ENCODE data around the gene MBD3L5.
"Not testable (repeated sequence)": the region's sequence is repeated elsewhere in the genome, so short reads cannot be mapped to it uniquely, and the experiment has no call there.

The MBD3L5 gene

DNA sequence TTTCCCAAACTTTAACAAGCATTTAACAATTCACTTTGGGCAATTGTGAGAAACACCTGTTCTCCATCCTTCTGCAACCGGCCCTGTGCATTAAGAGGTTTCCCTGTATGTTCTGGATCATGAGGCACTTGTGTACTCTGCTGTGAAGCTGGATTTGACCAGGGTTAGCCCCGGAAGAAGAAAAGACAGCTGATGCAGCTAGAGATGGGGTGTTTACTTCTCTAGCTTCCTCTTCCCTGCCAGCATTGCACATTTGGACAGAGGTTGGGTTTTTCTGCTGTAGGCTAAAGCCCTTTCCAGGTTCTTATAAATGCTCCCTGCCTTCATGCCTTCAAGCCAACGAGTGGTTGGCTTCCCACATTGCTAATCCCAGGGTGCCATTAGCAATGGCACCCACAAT, 30.0 kb upstream of the MBD3L5 start:
- Histone ChIP-seq H3K36me3 (peaks cover 0 to 3% (median 0%) of the 10 kb centered on the region in 11 experiments; a peak in 2 of 22 replicates), H3K4me2 (peak overlapping the region in 7 of 11 experiments; percentile 6 to 94 (median 70); a peak in 11 of 22 replicates), H3K27ac (peak overlapping the region in 5 of 11 experiments; percentile 54 to 92 (median 88); a peak in 9 of 22 replicates), H3K9ac (peak overlapping the region in 4 of 11 experiments; percentile 13 to 75 (median 72); a peak in 5 of 22 replicates), H4K20me1 (no peaks in the 10 kb centered on the region), H3K9me3 (replicated peaks in 1 of 11) (peaks cover 2 to 31% (median 7%) of the 10 kb centered on the region in 11 experiments; a peak in 14 of 22 replicates), H3K4me1 (peaks cover 0 to 70% (median 15%) of the 10 kb centered on the region in 10 experiments; a peak in 13 of 20 replicates), H3K27me3 (no peaks in the 10 kb centered on the region), H3K4me3 (peak overlapping the region in 2 of 10 experiments; percentile 11 to 31; a peak in 1 of 20 replicates)
- TF ChIP-seq Cebpa-rat (IDR thresholded peaks at IDR 0.05), result no peak

DNA sequence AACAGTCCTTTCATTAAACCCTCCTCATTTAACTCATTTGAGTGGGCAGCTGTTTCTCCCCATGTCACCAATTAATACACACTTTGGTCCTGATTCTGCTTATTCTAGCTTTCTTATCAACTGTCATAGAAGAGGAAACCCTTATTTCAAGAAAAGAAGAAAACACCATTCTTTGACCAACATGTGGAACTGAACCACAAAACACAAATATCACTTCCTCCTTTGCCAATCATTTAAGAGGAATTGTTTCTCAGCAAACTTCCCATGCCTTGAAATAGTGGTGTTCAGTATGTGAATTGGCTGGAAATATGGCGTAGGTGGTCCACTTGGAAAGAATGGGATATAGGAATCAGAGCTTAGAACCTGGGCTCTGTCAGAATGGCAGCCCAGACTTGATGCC, 29.6 kb upstream of the MBD3L5 start:
- peak overlapping the region in 7 of 11 experiments; percentile 6 to 94 (median 70); a peak in 11 of 22 replicates for H3K4me2 ChIP-seq
- H3K9me3 ChIP-seq (replicated peaks in 1 of 11), result peaks cover 0 to 26% (median 3%) of the 10 kb centered on the region in 11 experiments; a peak in 9 of 22 replicates
- peak overlapping the region in 4 of 11 experiments; percentile 13 to 75 (median 72); a peak in 5 of 22 replicates for H3K9ac ChIP-seq
- no peak for TF ChIP-seq Cebpa-rat (IDR thresholded peaks at IDR 0.05)
- H3K4me3 ChIP-seq, result peak overlapping the region in 2 of 10 experiments; percentile 11 to 31; a peak in 1 of 20 replicates
- H3K4me1 ChIP-seq, result peaks cover 0 to 70% (median 15%) of the 10 kb centered on the region in 10 experiments; a peak in 13 of 20 replicates
- no peaks in the 10 kb centered on the region for H3K36me3 ChIP-seq
- no peaks in the 10 kb centered on the region for H3K27me3 ChIP-seq
- no peaks in the 10 kb centered on the region for H4K20me1 ChIP-seq
- H3K27ac ChIP-seq, result peak overlapping the region in 5 of 11 experiments; percentile 54 to 92 (median 88); a peak in 9 of 22 replicates

DNA sequence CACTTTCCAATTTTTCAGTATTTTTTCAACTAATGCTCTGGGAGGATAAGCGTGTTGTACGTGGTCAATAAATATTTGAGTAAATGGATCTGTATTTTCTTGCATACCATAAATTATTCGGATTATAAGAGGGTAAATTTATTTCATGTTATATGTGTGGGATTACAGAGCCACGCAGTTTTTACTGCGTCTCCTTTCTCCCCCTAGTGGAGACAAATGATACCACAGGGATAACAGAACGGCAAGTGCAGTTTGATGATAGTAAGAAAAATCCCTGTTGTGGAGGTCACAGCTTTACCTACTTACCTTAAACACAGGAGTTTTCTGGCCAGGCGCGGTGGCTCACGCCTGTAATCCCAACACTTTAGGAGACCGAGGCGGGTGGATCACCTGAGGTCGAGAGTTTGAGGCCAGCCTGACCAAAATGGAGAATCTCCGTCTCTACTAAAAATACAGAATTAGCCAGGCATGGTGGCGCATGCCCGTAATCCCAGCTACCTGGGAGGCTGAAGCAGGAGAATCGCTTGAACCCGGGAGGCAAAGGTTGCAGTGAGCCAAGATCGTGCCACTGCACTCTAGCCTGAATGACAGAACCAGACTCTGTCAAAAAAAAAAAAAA, 26.0 kb upstream of the MBD3L5 start:
- no peak for TF ChIP-seq Cebpa-rat (IDR thresholded peaks at IDR 0.05)
- no peaks in the 10 kb centered on the region for H3K36me3 ChIP-seq
- no peak overlapping the region for H3K9ac ChIP-seq
- H3K27ac ChIP-seq, result no peak overlapping the region
- H3K9me3 ChIP-seq (replicated peaks in 1 of 11), result peaks cover 0 to 4% (median 0%) of the 10 kb centered on the region in 11 experiments; a peak in 3 of 22 replicates
- no peak overlapping the region for H3K4me3 ChIP-seq
- H3K4me1 ChIP-seq, result peaks cover 7 to 51% (median 19%) of the 10 kb centered on the region in 10 experiments
- no peaks in the 10 kb centered on the region for H3K27me3 ChIP-seq
- no peaks in the 10 kb centered on the region for H4K20me1 ChIP-seq
- H3K4me2 ChIP-seq, result no peak overlapping the region

DNA sequence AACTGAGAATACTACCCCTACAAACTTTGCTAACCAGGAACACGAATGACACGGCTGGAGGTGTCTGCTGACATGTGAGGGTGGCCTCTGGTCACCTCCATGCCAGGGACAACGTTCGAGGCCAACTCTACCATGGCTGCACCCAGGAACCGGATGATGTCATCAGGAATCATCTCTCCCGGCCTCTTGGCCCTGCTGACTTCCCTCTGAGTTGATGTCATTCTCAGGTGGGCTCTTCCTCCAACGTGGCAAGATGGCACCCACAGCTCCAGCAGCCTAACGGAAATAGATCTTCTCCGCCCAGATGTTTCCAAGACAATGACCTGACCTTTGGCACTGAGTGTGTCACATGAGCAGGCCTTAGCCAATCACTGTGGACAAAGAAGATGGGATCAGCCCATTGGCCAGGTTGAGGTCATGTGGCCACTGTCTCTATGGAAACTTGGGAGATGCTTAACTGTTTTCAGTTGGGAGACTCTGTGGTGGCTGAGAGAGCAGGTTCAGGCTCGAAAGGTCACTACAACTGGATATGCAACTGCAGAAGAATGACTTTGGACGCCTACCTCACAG, 24.2 kb upstream of the MBD3L5 start:
- Histone ChIP-seq H3K36me3 (no peaks in the 10 kb centered on the region), H3K27ac (no peak overlapping the region), H4K20me1 (no peaks in the 10 kb centered on the region), H3K4me3 (no peak overlapping the region), H3K27me3 (no peaks in the 10 kb centered on the region), H3K4me2 (no peak overlapping the region), H3K4me1 (peaks cover 9 to 38% (median 12%) of the 10 kb centered on the region in 10 experiments), H3K9me3 (replicated peaks in 1 of 11) (peaks cover 0 to 4% (median 0%) of the 10 kb centered on the region in 11 experiments; a peak in 2 of 22 replicates), H3K9ac (no peak overlapping the region)
- TF ChIP-seq Cebpa-rat (IDR thresholded peaks at IDR 0.05), result no peak

DNA sequence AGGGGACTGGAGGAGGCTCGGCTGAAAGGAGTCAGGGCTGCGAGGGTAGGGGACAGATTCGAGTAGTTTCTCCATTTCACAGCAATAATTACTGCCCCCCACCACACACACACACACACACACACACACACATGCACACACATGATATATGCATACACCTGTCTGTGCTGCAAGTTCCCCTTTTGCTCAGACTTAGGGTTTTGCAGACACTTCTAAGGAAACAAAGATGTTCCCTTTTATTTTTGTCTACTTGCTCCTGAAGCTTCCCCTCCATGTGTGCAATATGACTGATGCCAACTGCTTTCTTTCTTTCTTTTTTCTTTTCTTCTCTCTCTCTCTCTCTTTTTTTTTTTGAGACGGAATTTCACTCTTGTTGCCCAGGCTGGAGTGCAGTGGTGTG, 22.5 kb upstream of the MBD3L5 start:
- Histone ChIP-seq H3K4me3 (no peak overlapping the region), H3K27ac (no peak overlapping the region), H4K20me1 (no peaks in the 10 kb centered on the region), H3K4me1 (peaks cover 9 to 24% (median 12%) of the 10 kb centered on the region in 10 experiments), H3K27me3 (no peaks in the 10 kb centered on the region), H3K9ac (no peak overlapping the region), H3K4me2 (0 out of 22 replicates have a peak overlapping the region, but pooled peaks of 2 of the 11 experiments have one; percentile 9 to 37), H3K9me3 (replicated peaks in 1 of 11) (peaks cover 0 to 4% (median 0%) of the 10 kb centered on the region in 11 experiments; a peak in 2 of 22 replicates), H3K36me3 (no peaks in the 10 kb centered on the region)
- TF ChIP-seq Cebpa-rat (IDR thresholded peaks at IDR 0.05), result no peak

DNA sequence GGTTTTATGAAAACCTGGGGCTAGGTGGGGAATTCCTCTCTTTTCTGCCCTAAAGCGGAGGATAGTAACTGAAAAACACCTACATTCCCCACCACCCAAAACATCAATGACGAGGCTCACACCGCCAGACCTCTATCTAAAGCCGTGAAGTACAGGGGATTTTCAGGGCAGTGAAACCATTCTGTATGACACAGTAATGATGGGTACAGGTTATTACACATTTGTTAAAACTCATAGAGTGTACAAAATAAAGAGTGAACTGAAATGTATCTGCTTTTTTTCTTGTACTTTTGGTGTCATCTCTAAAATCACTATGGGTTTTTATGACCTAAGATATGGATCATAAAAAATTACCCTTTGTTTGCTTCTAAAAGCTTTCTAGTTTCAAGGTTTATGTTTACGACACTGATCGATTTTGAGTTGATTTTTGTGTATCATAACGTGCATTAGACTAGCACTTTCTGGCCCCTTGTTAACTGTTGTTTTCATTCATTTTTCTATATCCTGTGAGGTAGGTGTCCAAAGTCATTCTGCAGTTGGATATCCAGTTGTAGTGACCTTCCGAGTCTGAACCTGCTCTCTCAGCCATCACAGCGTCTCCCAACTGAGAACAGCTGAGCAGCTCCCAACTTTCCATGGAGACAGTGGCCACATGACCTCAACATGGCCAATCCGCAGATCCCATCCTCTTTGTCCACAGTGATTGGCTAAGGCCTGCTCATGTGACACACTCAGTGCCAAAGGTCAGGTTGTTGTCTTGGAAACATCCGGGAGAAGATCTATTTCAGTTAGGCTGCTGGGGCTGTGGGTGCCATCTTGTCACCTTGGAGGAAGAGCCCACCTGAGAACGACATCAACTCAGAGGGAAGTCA, 19.4 kb upstream of the MBD3L5 start:
- Histone ChIP-seq H3K4me3 (no peak overlapping the region), H4K20me1 (no peaks in the 10 kb centered on the region), H3K9me3 (replicated peaks in 1 of 11) (peaks cover 0 to 4% (median 0%) of the 10 kb centered on the region in 11 experiments; a peak in 2 of 22 replicates), H3K9ac (no peak overlapping the region), H3K27ac (no peak overlapping the region), H3K36me3 (no peaks in the 10 kb centered on the region), H3K4me2 (no peak overlapping the region), H3K27me3 (no peaks in the 10 kb centered on the region), H3K4me1 (peaks cover 20 to 45% (median 26%) of the 10 kb centered on the region in 10 experiments)
- TF ChIP-seq Cebpa-rat (IDR thresholded peaks at IDR 0.05), result no peak

DNA sequence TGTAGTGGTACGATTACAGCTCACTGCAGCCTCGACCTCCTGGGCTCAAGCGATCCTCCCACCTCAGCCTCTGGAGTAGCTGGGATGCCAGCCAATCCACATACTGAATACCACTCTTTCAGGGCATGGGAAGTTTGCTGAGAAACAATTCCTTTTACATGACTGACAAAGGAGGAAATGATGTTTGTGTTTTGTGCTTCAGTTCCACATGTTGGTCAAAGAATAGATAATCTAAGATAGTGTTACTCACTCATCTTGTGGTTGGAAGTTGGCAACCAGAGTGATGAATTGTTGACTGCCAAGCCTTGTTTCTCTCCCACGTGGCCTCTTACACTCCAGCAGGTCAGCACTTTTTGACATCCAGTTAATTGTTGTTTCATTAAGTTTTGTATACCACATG, 16.7 kb upstream of the MBD3L5 start:
- no peak for TF ChIP-seq Cebpa-rat (IDR thresholded peaks at IDR 0.05)

DNA sequence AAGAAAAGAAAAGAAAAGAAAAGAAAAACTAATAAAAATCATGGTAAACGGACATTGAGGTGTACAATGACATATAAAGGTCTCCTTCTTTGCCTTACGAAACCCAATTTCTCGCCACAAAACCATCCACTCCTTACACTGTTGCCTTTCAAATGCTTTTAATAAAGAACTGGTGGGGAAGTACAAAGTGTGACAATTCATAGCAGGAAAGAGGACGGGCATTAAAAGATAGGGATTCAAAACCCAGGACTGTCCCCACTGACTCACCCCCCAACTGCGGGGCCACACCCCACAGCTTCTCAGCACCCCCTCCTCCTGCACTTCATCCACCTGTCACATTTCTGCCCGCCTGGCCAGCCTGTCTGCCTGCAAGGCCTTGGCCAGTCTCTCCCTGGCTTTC, 11.6 kb upstream of the MBD3L5 start:
- TF ChIP-seq Cebpa-rat (IDR thresholded peaks at IDR 0.05), result no peak
- Histone ChIP-seq H3K36me3 (no peaks in the 10 kb centered on the region), H3K9ac (no peak overlapping the region), H3K4me1 (peaks cover 5 to 14% (median 6%) of the 10 kb centered on the region in 10 experiments; a peak in 19 of 20 replicates), H4K20me1 (no peaks in the 10 kb centered on the region), H3K27me3 (no peaks in the 10 kb centered on the region), H3K4me3 (no peak overlapping the region), H3K27ac (no peak overlapping the region), H3K4me2 (no peak overlapping the region), H3K9me3 (replicated peaks in 1 of 11) (no peaks in the 10 kb centered on the region)

More for the DNA sequence above, 16.7 kb upstream of the MBD3L5 start:
- H3K4me1 ChIP-seq, result peaks cover 20 to 37% (median 26%) of the 10 kb centered on the region in 10 experiments
- 0 out of 22 replicates have a peak overlapping the region, but pooled peaks of 1 of the 11 experiments have one; percentile 14 for H3K9ac ChIP-seq
- H3K27ac ChIP-seq, result peak overlapping the region in 4 of 11 experiments; percentile 46 to 69 (median 60); a peak in 9 of 22 replicates
- H4K20me1 ChIP-seq, result no peaks in the 10 kb centered on the region
- H3K36me3 ChIP-seq, result no peaks in the 10 kb centered on the region
- H3K9me3 ChIP-seq (replicated peaks in 1 of 11), result no peaks in the 10 kb centered on the region; a peak in 1 of 22 replicates
- no peaks in the 10 kb centered on the region for H3K27me3 ChIP-seq
- H3K4me3 ChIP-seq, result no peak overlapping the region
- H3K4me2 ChIP-seq, result peak overlapping the region; percentile 25 to 81 (median 53); a peak in 20 of 22 replicates

DNA sequence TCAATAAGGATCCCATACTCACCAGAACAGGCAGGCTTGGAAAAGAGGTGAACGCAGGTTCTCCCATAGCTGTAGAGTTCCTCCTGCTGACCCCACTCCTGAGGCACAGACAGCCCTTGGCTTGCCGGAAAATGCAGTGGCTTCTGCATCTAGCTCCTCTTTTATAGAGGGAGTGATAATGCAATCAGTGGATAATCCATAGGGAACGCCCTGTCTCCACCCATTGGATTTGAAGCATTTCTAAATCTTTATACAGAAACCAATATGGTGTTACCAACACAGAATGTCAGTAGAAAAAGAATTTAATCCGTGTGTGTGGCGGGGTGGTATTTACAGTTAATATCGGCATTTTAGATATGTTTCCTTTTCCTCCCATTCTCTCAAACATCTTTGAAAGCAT, 9.0 kb upstream of the MBD3L5 start, which contains the start of gene MBD3L2B:
Gene MBD3L2B (minus strand): TSS at position 101 of the 400 bp plus-strand sequence. CDS start 34 bp downstream, at position 67.
- not testable (repeated sequence) for H3K9me3 ChIP-seq (replicated peaks in 1 of 11); H3K36me3 ChIP-seq; H3K9ac ChIP-seq; H3K4me2 ChIP-seq; H3K4me1 ChIP-seq; H3K27ac ChIP-seq; H4K20me1 ChIP-seq; H3K4me3 ChIP-seq; H3K27me3 ChIP-seq

DNA sequence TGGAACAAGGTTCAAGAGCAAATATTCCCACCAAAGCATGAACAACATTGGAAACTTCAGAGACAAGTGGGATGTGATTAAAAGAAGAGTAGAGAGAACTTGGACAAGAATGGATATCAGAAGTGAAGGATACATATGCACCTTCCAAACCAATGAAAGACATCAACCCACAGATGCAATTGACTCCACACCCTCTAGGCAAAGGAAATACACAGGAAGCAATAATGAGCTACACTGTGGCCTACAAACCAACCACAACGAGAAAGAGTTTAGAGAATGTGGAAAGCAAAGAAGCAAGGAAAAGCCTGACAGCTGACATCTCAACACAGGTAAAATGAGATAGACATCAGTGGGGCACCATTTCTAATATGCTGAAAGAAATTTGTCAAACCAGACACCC, 1.6 kb upstream of the MBD3L5 start:
- H3K27ac ChIP-seq; H3K9me3 ChIP-seq (replicated peaks in 1 of 11): not testable (repeated sequence)

DNA sequence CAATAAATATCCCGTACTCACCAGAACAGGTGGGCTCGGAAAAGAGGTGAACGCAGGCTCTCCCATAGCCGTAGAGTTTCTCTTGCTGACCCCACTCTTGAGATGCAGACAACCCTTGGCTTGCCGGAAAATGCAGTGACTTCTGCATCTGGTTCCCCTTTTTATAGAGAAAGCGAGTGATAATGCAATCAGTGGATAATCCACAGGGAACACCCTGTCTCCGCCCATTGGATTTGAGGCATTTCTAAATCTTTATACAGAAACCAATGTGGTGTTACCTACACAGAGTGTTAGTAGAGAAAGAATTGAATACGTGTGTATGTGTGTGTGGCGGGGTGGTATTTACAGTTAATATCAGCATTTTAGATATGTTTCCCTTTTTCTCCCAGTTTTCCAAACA, 9.7 kb downstream of the MBD3L5 start, which contains the start of gene MBD3L4:
Gene MBD3L4 (minus strand): TSS at position 101 of the 400 bp plus-strand sequence. CDS start 35 bp downstream, at position 66.
- not testable (repeated sequence) for H3K4me3 ChIP-seq; H3K9me3 ChIP-seq (replicated peaks in 1 of 11); H3K27ac ChIP-seq; H3K9ac ChIP-seq; H3K27me3 ChIP-seq; H3K4me2 ChIP-seq; H3K4me1 ChIP-seq; H4K20me1 ChIP-seq; H3K36me3 ChIP-seq

More for the DNA sequence above, 1.6 kb upstream of the MBD3L5 start:
- H3K4me3 ChIP-seq, H3K4me2 ChIP-seq, H3K27me3 ChIP-seq, H3K9ac ChIP-seq, H3K4me1 ChIP-seq, H4K20me1 ChIP-seq, H3K36me3 ChIP-seq: not testable (repeated sequence)

DNA sequence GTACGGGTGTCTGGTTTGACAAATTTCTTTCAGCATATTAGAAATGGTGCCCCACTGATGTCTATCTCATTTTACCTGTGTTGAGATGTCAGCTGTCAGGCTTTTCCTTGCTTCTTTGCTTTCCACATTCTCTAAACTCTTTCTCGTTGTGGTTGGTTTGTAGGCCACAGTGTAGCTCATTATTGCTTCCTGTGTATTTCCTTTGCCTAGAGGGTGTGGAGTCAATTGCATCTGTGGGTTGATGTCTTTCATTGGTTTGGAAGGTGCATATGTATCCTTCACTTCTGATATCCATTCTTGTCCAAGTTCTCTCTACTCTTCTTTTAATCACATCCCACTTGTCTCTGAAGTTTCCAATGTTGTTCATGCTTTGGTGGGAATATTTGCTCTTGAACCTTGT, 11.2 kb downstream of the MBD3L5 start:
- H3K27me3 ChIP-seq; H3K36me3 ChIP-seq; H3K9me3 ChIP-seq (replicated peaks in 1 of 11); H3K4me2 ChIP-seq; H3K27ac ChIP-seq; H3K4me3 ChIP-seq; H4K20me1 ChIP-seq; H3K9ac ChIP-seq; H3K4me1 ChIP-seq: not testable (repeated sequence)
